NCI-H2227 (cell line): Measurements from ENCODE around the gene NEGR1.

Source experiments
- DNase-seq: peaks from one replicate; lab custom pipeline; 2025; ENCODE audit not compliant: unreplicated experiment; lab: John Stamatoyannopoulos, UW

NEGR1 gene

DNA sequence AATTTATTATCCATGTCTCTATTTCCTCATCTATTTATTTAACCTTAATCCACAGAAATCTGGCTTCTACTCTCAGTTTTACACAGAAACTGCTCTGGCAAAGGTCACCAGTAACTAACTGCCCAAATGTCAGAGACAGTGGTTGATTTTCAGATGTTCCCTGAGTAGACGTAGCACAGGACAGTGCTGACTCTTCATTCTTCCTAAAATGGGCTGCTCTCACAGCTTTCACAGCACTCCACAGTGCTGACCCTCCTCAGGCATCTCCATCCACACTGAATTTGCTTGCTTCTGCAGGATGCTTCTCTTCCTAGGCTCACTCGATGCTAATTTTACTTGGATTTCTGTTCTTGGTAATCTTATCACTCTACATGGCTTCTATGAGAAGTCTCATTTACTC lies 693.3 kb downstream of the NEGR1 start:
- DNase-seq = no peak

DNA sequence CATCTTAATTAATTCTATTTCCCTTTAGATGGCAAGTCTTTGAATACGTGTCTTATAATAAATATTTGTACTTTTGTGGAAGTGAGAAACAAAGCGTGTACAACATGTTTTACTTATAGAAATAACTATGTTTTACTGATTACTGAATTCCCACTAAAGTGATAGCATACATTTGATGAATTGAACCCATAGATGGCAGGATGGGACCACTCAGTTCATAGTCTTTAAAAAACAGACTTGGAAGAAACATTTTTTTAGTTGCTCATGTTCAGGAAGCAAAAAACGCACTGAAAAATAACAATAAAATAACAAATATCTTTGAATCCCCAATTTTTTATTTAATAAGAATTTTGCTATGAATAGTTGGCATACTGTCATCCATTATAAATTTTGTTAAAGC lies 694.4 kb downstream of the NEGR1 start:
- DNase-seq = no peak

DNA sequence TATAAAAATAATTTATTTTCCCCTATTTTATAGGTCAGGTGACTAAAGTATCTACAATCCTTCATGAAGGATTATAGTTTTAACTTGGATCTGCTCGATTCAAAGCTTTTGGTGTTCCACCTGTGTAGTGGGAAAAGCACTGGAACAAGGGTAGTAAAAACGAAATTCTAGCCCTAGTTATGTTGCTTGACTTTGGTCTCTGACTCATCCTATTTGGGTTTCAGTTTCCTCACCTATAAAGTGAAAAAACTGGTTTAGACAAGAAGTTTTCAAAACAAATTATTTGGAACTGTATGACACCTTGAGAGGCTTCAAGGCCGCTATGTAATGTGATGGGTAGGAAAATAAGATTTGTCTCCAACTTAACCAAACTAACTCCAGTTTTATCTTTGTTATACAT lies 696.3 kb downstream of the NEGR1 start:
- DNase-seq = no peak

DNA sequence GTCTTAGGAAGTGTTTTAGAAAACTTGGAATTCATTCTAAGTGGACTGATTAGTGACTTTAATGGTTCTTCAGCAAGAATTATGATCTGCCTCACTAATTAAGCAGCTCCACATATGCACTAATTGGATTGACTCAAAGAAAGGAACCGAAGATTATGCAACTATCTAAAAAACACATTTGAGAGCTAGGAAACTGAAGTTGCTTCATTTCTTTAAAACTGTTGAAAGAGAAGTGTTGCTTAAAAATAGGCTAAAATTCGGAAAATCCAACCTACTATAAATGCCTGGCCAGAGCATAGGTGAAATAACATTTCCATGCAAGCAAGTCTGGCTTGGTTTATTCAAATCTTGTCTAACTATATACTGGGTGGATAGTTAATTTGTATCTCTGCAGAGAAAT lies 698.6 kb downstream of the NEGR1 start:
- DNase-seq = no peak

DNA sequence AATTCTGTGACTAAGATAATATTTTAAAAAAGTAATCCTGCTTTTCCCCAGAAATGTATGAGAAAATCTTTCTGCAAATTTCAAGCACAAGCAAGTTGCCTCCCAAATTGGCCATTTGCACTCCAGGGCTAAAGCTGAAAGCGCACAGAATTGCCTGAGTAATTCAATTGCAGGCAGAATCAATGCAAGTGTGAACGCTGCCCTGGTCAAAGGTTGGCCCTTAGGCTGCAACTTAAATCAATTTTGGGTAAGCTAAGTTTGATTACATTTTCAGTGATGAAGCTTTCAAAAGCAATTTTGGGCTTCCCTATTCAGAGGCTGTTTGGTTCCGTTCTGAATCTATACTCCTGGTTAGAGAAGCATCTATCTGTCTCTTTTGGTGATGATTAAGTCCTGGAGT lies 699.7 kb downstream of the NEGR1 start:
- DNase-seq = no peak

DNA sequence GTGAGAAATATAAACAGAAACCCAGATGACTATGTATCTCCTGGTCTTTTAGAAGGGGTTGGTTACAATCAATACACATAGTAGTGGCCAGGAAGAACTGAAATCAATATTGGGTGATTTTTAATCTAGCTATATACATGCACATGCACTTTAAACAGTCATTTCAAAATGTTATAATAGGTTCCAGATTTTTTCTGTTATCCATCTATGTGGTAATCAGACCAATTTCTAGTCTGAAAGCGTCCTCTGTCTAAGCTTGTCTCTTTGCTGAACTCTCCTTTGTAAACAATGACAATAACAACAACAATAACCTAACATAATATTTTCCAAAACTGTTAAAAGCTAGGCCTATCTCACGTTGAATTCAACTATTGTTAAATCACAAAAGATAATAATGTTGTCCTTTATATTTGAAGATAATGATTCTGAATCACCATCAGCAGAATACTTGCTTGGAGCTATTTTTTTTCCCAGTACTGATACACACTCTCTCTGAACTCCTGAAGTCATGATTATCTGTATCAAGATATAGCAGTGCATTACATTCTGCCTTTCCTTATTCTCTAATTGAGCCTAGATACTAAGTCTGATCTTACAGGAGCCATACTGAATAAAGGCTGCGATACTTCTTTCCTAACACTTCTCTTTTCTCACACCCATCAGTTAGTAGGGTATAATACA lies 704.7 kb downstream of the NEGR1 start:
- DNase-seq = no peak

DNA sequence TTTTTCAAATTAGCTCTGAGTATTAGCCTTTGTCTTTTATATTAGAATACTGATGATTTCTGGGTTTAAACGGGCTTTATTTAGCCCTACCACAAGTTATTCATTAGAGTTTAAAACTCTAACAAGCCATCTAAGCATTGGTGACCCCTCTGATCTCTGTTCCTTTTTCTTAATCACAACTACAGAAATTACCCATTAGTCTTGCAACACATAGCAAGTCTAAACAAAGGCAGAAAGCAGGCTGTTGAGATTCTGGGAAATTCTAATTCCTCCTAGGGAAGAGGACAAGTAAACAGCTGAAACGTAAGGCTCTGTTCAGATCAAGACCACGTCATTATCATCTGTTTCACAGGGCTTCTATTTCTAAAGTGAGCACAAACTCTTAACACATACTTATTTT lies 710.3 kb downstream of the NEGR1 start:
- no peak for DNase-seq

DNA sequence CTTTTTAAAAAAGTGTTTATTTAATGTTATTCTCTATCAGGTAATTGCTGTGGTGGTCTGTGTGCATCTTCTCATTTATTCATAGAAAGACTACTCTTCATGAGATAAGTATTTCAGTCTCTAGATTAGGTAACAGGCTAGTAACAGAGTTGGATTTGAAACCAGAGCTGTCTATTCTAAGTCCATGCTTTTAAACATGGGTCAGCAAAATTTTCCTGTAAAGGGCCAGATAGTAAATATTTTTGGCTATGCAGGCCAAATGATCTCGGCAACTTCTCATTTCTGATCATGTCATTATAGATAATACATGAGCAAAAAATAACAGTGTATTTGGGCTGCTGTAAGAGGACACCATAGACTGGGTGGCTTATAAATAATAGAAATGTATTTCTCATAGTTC lies 715.9 kb downstream of the NEGR1 start:
- no peak for DNase-seq

DNA sequence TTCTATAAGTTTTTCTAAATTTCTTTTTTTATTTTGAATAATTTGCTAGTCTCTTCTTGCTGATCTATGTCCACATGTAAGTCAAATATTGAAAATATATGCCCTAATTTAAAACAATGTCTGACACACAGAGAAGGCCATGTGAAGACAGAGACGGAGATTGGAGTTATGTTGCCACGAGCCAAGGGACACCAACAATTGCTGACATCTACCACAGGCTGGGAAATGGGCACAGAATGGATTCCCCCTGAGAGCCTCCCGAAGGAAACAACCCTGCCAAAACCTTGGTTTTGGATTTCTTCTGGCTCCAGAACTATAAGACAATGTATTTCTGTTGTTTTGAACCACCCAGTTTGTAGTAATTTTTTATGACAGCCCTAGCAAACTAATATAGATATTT lies 716.5 kb downstream of the NEGR1 start:
- DNase-seq = no peak

DNA sequence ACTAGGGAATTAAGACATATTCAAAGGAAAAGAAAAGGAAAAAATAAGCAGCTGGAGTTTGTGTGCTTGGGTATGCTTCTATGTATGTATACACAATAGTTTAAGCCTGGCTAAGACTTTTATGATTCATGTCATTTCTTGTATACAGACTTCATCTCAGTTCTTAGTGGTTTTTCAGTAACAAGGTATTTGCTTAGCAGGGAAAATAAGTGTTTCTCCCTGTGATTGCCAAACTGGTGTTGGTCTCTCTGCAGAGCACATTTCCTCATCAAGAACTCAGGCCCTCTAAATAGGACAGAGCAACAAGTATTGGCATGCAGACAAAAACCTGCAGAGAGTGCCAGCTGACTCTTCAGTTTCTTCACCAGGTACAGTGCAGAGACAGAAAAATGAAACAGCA lies 717.1 kb downstream of the NEGR1 start:
- no peak for DNase-seq

DNA sequence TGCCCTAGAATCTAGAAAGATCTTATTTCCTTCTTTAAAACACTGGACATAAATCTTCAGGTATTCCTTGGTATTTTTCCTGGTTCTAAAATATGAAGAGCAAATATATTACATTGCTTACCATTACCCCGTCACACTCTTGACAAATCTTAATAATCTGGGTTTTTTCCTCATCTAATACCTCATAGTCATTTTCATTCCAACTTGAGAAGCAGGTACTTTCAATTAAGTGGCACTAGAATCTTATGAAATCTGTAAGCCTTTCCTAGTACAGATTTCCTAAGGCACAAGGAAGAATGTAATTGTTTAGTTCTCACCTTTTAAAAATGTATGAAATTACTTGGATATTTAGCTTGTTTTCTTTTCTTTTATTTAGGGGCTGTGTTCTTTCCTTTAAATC lies 720.0 kb downstream of the NEGR1 start:
- no peak for DNase-seq

DNA sequence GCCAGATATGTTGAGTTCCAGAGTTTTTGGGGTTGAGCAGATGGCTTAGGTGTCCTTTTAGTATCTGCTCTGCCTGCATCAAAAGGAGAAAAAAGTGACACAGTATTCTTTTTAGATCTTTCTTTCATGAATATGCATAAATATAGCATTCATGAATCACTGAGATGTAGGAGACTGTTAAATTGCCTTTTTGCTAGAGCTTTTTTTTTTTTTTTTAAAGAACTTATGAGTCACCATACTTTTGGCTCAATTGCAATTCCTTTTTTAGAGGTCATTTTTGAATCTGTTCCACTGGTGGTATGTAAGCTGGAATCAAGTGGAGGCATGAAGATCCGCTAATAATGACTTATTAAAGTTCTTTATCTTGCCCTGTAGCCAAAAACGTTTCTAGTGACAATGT lies 720.6 kb downstream of the NEGR1 start:
- DNase-seq = no peak

DNA sequence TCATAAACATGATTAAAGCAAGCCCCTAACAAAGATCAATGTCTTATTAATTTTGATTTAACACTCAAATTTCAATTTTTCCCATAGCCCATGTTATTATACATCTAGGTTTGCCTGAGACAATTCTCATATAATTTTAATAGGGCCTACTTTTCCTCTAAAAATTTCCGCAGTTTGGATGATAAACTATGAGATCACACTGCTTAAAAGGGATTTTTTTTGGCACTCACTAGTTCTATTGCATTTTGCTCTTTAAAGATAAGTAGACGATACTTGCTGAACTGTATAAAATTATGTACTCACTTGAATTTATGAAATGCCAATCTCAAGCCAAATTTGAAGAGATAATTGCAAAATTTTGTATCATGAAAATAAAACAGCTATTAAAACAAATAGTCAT lies 721.1 kb downstream of the NEGR1 start:
- DNase-seq = no peak

DNA sequence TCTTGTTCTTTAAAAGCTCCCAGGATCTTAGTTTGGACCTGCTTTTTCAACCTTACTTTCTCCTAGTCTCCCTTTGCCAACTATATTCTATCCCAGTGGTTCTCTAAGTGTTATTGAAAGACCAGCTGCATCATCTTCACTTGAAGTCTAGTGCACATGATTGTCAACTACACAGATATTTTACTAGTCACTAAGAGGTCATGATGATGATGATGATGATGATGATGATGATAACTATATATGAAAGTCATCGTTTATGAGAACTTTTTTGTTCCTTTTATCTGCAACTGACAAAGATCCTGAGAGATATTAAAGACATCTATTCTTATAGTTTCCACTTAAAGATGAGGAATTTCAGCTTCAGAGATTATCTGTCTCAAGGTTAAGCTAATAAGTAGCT lies 722.5 kb downstream of the NEGR1 start:
- no peak for DNase-seq

DNA sequence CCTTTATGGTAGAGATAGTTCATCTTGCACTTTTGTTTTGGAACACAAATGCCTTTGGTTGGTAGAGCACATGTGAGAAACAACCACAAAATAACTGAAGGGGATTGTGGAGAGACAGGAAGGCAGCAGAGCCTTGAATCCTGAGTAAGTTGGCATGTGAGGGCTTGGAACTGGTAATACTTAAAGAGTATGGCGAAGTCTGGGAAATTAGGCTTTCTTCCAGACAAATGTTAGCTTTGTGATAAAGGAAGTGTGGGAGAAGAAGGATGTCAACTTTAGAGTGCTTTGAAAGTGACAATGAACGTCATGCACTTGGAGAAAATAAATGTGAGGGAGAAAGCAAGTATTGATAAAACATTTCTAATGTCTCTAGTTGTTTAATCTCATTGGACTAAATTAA lies 725.2 kb downstream of the NEGR1 start:
- no peak for DNase-seq

DNA sequence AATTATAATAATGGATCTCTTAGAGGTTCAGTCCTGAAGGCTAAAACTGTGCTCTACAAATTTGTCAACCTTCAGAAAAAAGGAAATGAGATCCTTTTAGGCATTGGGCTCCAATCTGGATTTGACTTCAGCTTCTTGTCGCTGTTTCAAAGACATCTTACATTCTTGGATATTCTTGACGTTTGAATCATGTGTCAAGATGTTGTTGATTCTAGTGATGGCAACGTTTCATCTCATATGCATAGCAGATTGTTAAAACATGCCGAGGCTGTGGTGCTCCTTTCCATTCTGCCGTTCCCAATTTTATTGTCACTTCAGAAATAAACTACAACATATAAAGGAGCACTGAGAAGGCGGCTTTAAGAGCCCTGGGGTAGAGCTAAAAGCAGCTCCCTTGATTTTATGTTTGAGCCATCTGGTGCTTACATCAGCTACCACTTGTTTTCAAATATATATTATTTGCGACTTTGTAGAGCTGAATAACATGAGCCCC lies 733.9 kb downstream of the NEGR1 start:
- no peak for DNase-seq

DNA sequence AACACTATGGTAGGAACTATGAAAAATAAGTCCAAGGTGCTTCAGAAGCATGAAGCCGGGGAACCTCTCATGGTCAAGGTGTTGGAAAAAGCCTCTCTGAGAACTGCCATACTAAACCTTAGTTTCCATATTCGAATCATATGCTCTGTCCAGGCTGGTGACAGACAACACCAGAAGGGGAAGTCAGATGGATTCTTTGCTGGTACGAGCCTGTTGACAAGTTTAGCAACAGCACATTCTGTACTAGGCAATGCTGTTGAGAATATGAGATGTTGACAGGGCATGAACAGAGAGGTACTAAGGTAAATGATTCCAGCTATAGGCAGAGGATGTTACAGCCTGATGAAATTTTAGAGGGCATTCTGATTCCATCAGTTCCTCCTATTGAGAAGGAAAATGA lies 740.2 kb downstream of the NEGR1 start:
- DNase-seq = no peak

DNA sequence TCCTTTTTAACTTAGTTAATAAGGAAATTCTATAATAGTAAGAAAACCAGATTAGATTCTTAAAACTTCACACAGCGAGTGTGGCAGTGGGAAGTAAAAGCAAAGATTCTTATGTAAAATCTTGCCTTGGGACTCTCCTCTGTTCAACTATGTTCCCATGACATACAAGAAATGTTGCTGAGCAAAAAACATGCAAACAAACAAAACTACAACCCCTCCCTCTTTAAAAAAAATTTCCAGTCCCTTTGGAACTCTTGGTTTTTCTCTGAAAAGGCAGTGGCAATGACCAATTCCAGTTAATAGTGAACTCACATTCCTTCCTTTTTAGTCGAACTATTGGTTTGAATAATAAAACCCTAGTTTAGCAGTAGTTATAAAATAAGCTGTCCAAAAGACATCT lies 748.4 kb downstream of the NEGR1 start:
- no peak for DNase-seq

DNA sequence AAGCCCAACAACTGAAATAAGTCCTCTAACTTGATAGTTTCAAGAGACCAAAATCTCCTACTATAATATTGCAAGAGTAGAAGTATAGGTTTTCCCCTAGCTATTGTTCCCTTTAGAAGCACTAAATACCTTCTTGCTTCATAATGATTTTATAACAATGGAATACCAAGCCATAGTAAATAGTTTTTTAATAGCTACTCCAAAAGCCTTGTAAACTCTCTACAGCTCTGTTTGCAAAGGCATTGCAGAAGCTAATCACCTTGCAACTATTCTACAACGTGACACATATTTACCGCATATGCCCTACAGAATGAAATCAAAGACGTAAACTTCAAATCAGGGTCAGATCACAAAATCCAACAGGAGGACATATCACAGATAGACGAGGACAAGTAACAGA lies 750.0 kb downstream of the NEGR1 start:
- DNase-seq = no peak

DNA sequence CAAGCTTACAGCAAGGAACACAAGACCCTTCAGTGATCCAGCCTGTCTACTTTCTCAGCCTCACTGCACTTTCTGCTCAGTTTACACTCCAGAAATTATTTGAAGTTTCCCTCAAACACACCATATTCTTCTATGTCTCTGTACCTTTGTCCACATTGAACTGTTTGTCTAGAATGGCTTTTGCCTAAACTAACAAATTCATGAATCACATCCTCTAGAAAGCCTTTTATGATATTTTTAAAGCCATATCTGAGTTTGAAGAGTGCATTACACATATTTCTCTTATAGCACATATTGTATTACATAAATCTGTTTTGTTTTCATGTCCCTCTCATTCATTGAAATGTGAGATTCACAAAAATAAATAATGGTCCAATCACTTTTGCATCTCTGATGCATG lies 755.5 kb downstream of the NEGR1 start:
- DNase-seq = no peak

DNA sequence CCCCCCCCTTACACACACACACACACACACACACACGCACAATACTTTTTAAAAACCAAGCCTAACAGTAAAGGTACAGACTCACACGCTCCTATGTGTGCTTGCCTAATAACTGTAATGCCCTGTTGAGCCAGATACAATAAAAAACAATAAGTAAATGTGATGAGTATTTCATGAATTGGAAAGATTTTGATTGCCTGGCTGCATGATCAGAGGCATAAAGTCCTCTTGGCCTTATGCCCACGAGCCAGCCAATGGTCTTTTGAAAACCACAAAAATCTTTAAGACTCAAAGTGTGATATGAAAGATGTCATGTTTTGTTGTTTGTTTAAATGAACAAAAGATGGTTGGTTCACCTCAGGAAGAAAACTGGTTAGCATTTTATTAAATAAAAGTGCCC lies 759.6 kb downstream of the NEGR1 start:
- DNase-seq = no peak

DNA sequence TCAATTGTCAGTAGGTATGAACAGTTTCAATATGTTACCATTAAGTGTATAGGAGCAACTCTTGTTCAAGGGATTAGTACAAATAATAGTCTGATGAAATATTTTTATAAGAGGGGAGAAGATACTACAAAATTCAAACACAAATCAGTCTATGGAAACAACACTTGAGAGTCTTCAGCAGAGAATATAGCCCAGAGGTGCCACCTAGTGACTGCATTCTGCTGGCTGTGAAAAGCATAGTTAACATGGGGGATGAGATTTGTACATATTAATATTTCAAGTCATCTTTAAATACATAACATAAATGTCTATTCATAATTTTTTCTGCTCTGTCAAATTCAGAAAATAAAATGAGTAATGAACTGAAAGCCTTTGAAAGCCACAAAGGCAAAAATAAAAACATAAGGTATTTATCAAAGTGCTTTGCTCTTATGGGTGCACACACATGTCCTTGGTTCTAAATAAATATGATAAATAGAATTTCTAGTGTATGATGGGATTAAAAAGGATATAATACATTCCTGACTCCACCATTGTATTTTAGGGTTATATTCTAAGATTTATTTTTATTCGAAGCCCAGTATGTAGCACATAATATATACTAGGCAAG lies 760.6 kb downstream of the NEGR1 start:
- no peak for DNase-seq

DNA sequence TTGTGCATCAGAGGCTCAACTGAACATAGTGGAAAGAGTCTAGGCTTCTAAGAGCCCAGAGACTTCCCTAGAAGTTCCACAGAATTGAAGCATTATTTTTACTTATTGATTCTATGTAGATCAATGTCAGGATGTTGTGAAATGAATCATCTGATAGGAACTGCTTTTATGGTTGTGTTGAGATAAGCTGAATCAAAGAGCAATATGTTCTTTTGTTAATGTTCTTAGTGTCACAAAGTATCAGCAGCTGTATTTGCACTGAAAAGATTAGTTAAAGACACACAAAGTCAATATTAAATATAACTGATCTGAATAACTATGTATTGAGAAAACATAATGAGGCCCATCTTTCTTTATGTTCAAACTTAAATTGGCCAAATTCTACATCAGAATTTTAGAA lies 770.8 kb downstream of the NEGR1 start:
- DNase-seq = no peak
